Measurements from ENCODE around the gene AGBL5.

Gene AGBL5

DNA sequence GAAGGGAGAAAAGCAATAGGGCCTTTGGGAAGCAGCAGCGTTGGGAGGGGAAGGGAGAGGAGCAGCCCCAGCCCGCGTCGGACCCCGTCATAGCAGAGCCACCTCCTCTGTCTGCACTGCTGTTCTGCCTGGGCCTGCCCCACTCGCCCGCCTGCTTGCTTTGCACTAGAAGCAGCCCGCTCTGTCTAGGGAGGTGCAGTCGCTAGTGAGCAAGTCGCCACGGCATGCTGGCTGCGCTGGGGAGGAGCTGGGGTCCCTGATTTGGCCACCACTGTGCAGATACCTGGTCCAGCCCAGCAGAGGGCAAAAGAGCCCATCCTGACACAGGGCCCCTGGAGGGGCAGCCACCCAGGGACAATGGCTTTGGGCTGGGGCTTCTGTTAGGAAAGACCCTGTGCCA is 26.7 kb upstream of the AGBL5 start:
- Histone ChIP-seq H3K36me3 (ENCODE audit: control insufficient read depth, insufficient read depth, low read length) (peaks cover 56% of the 10 kb centered on the region), H3K27ac (ENCODE audit: low read depth, low read length, severe bottlenecking) (no peak overlapping the region), H3K4me1 (ENCODE audit: control insufficient read depth, insufficient read depth, low read length, poor library complexity, severe bottlenecking) (peaks cover 24% of the 10 kb centered on the region), H3K9me3 (ENCODE audit: control insufficient read depth, low read length) (no peaks in the 10 kb centered on the region), H3K4me3 (ENCODE audit: extremely low read depth, insufficient read depth, low read length, poor library complexity, severe bottlenecking) (no peak overlapping the region)
- WGBS, 2 experiments (ENCODE audit: insufficient coverage in 2 of 2): 96 to 100% methylated on average over 6 to 12 of the region's 12 CpGs

DNA sequence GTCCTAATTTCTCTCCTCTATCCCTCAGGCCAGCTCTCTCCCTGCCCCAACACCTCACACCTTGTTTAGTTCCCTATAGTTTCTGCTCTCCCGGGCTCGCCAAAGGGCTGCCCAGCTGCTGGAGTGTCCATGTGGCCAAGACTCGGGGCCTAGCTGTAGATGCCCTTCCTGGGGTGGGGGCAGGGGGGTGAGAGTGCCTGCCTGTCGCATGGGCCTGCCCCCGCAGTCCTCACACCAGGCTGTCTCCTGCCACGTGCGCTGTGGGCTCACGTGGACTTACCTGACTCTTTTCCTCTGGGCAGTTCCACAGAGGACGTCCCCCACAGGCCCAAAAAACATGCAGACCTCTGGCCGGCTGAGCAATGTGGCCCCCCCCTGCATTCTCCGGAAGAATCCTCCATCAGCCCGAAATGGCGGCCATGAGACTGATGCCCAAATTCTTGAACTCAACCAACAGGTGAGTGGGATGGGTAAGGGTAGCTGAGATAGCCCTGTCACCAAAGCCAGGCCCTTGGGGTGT is 26.1 kb upstream of the AGBL5 start:
- Histone ChIP-seq H3K36me3 (ENCODE audit: control insufficient read depth, insufficient read depth, low read length) (peaks cover 56% of the 10 kb centered on the region), H3K4me3 (ENCODE audit: extremely low read depth, insufficient read depth, low read length, poor library complexity, severe bottlenecking) (no peak overlapping the region), H3K4me1 (ENCODE audit: control insufficient read depth, insufficient read depth, low read length, poor library complexity, severe bottlenecking) (peaks cover 18% of the 10 kb centered on the region), H3K9me3 (ENCODE audit: control insufficient read depth, low read length) (no peaks in the 10 kb centered on the region), H3K27ac (ENCODE audit: low read depth, low read length, severe bottlenecking) (no peak overlapping the region)
- 96 to 98% methylated on average over 8 to 9 of the region's 13 CpGs for WGBS, 2 experiments (ENCODE audit: insufficient coverage in 2 of 2)

DNA sequence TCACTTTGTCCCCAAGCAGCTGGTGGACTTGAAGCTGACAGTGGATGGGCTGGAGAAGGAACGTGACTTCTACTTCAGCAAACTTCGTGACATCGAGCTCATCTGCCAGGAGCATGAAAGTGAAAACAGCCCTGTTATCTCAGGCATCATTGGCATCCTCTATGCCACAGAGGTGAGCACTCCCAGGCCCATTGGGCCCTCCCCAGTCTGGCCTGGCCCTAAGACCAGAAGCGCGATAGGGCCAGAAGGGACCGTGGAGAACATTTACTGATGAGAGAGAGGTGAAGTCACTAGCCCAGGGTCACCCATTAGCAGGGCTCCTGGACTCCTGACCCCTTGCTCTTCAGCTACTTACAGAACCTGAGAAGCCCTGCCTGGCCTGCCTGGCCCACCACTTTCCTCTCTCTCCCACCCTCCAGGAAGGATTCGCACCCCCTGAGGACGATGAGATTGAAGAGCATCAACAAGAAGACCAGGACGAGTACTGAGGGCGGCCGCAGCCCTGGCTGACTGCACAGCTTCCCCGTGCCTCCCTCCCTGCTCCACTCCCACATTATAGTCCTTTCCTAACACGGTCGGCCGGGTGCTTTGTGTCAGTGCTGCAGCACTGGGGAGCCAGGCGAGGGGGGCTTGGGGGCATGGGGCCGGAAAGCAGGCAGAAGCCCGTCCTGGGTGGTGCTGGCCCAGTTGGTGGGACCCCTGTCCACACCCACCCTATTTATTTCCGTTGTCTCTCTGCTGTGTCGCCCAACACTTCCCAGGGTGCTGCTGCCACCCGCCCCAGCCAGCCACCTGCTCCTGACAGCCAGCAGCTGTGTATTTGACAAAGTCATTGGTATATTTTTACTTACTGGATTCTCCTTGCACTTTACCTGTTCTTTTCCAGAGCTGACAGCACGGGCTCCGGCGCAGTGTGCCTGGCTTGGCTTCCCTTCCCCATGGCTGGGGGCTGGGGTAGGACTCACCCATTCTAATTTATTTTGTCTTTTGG is 25.3 kb upstream of the AGBL5 start:
- H3K9me3 ChIP-seq (ENCODE audit: control insufficient read depth, low read length): no peaks in the 10 kb centered on the region
- H3K4me1 ChIP-seq (ENCODE audit: control insufficient read depth, insufficient read depth, low read length, poor library complexity, severe bottlenecking): peaks cover 11% of the 10 kb centered on the region
- no peak overlapping the region for H3K27ac ChIP-seq (ENCODE audit: low read depth, low read length, severe bottlenecking)
- 94 to 95% methylated on average over 10 to 19 of the region's 24 CpGs for WGBS, 2 experiments (ENCODE audit: insufficient coverage in 2 of 2)
- H3K4me3 ChIP-seq (ENCODE audit: extremely low read depth, insufficient read depth, low read length, poor library complexity, severe bottlenecking): no peak overlapping the region
- peaks cover 56% of the 10 kb centered on the region for H3K36me3 ChIP-seq (ENCODE audit: control insufficient read depth, insufficient read depth, low read length)

DNA sequence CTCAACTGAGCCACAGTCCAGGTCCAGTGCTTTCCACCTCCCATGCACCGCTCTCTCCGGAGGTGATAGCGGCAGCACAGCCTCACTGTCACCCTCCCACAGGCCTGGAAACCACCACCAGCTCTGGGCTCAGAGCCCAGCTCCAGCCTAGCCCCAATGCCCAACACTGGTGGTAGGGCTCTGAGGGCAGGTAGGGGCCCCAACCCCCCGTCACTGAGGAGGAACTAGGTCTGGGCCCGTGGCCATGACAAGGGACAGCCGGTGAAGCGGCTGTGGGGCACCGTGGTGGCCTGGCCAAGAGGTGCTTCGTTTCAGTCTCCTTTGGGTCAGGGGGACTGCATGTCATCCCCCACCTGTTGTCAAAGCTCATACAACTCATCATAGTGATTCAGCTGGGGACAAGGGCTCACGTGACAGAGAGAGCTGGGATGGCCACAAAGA is 24.2 kb upstream of the AGBL5 start:
- no peak overlapping the region for H3K4me3 ChIP-seq (ENCODE audit: extremely low read depth, insufficient read depth, low read length, poor library complexity, severe bottlenecking)
- no peaks in the 10 kb centered on the region for H3K9me3 ChIP-seq (ENCODE audit: control insufficient read depth, low read length)
- WGBS, 2 experiments (ENCODE audit: insufficient coverage in 2 of 2): 89 to 94% methylated on average over 6 to 10 of the region's 10 CpGs
- no peaks in the 10 kb centered on the region for H3K4me1 ChIP-seq (ENCODE audit: control insufficient read depth, insufficient read depth, low read length, poor library complexity, severe bottlenecking)
- no peak overlapping the region for H3K27ac ChIP-seq (ENCODE audit: low read depth, low read length, severe bottlenecking)
- H3K36me3 ChIP-seq (ENCODE audit: control insufficient read depth, insufficient read depth, low read length): peaks cover 56% of the 10 kb centered on the region

DNA sequence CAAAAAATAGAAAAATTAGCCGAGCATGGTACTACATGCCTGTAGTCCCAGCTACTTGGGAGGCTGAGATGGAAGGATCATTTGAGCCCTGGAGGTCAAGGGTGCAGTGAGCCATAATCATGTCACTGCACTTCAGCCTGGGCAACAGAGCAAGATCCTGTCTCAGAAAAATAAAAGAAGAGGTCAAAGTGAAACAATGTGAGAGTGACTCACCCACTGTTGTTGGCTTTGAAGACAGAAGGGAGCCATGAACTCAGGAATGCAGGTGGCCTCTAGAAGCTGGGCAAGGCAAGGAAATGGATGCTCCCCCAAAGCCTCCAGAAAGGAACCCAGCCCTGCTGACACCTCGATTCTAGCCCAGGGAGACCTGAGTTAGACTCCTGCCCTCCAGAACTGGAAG is 22.4 kb upstream of the AGBL5 start:
- WGBS, 2 experiments (ENCODE audit: insufficient coverage in 2 of 2): 86 to 93% methylated on average over 2 of the region's 2 CpGs
- Histone ChIP-seq H3K9me3 (ENCODE audit: control insufficient read depth, low read length) (no peaks in the 10 kb centered on the region), H3K36me3 (ENCODE audit: control insufficient read depth, insufficient read depth, low read length) (peaks cover 45% of the 10 kb centered on the region), H3K27ac (ENCODE audit: low read depth, low read length, severe bottlenecking) (no peak overlapping the region), H3K4me1 (ENCODE audit: control insufficient read depth, insufficient read depth, low read length, poor library complexity, severe bottlenecking) (no peaks in the 10 kb centered on the region), H3K4me3 (ENCODE audit: extremely low read depth, insufficient read depth, low read length, poor library complexity, severe bottlenecking) (no peak overlapping the region)

DNA sequence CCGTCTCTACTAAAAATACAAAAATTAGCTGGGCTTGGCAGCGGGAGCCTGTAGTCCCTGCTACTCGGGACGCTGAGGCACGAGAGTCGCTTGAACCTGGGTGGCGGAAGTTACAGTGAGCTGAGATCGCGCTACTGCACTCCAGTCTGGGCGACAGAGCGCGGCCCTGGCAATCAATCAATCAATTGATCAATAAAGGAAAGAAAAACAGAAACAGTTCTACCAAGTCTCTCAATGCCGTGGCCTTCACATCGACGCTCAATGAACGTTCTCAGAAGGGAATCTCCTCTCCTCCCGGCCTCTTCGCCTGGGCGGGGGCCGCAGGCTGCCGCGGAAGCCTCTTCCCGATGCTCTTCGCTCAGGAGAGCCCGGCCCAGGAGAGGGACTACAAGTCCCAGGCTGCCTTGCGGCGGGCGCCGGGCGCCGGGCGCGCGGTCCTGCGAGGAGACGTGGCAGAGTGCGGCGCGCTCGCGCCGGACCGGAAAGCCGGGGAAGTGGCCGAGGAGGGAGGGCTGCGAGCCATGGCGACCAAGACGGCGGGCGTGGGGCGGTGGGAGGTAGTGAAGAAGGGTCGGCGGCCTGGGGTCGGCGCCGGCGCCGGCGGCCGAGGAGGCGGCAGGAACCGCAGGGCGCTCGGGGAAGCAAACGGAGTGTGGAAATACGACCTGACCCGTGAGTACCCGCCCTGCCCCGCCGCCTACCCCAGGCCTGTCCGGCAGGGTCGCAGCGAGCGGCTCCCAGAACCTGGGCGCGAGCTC is 18.8 kb upstream of the AGBL5 start, which contains the start of gene TMEM214:
Gene TMEM214 (plus strand): TSS at position 471 of the 758 bp plus-strand sequence. CDS start 51 bp downstream, at position 522.
- Histone ChIP-seq H3K27ac (ENCODE audit: low read depth, low read length, severe bottlenecking) (peak within 1 kb of the TSS; percentile 81), H3K4me1 (ENCODE audit: control insufficient read depth, insufficient read depth, low read length, poor library complexity, severe bottlenecking) (no peaks in the 10 kb centered on the region), H3K9me3 (ENCODE audit: control insufficient read depth, low read length) (no peaks in the 10 kb centered on the region), H3K36me3 (ENCODE audit: control insufficient read depth, insufficient read depth, low read length) (peaks cover 45% of the 10 kb centered on the region), H3K4me3 (ENCODE audit: extremely low read depth, insufficient read depth, low read length, poor library complexity, severe bottlenecking) (peak within 1 kb of the TSS; percentile 76)
- WGBS, 2 experiments (ENCODE audit: insufficient coverage in 2 of 2): 1 to 2% methylated on average over 63 to 70 of the region's 76 CpGs

DNA sequence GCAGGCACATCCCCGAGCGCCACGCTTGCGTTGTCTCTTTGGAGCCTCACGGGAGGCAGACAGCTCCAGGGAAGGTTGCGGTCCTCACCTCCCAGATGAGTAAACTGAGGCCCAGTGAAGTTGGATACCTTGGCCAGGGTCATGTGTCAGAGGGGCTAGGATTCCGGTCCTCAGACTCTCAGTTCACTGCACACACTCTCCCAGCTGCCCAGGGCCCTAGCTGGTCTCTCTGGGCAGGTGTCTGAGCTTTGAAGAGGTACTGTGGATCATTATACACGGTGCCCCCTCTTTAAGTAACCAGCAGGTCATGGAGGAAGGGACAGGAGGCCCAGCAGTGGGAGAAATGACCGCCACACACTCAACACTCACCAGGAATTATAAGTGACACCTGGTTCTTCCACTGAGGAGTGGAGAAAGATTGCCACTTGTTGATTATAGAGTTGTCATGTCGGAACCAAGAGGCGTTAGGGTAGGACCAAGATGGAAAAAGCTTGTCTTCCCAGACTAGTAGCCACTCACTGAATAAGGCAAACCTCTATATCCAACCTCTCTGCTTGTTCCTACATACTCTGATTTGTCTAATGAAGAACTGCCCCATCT is 18.1 kb upstream of the AGBL5 start:
- H3K9me3 ChIP-seq (ENCODE audit: control insufficient read depth, low read length): no peaks in the 10 kb centered on the region
- H3K4me1 ChIP-seq (ENCODE audit: control insufficient read depth, insufficient read depth, low read length, poor library complexity, severe bottlenecking): no peaks in the 10 kb centered on the region
- peak overlapping the region; percentile 81 for H3K27ac ChIP-seq (ENCODE audit: low read depth, low read length, severe bottlenecking)
- peaks cover 45% of the 10 kb centered on the region for H3K36me3 ChIP-seq (ENCODE audit: control insufficient read depth, insufficient read depth, low read length)
- WGBS, 2 experiments (ENCODE audit: insufficient coverage in 2 of 2): 0 to 13% methylated on average over 6 to 7 of the region's 11 CpGs
- H3K4me3 ChIP-seq (ENCODE audit: extremely low read depth, insufficient read depth, low read length, poor library complexity, severe bottlenecking): peak overlapping the region; percentile 76

DNA sequence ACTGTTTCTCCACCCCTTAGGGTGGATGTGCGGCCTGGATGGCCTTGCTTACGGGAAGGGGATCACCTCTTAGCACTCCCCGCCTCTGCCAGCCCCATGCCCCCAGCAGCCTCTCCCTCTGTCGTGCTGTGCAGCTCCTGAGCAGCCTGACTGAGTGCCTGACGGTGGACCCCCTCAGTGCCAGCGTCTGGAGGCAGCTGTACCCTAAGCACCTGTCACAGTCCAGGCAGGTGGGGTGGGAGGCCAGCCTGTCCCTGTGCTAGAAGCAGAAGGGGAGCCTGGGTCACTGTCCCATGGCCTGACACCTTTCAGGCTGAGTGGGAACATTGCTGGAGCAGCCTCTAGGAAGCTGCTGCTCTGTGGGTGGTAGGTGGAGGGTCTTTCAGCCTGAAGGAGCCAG is 13.5 kb upstream of the AGBL5 start:
- Histone ChIP-seq H3K9me3 (ENCODE audit: control insufficient read depth, low read length) (no peaks in the 10 kb centered on the region), H3K36me3 (ENCODE audit: control insufficient read depth, insufficient read depth, low read length) (peaks cover 88% of the 10 kb centered on the region), H3K4me1 (ENCODE audit: control insufficient read depth, insufficient read depth, low read length, poor library complexity, severe bottlenecking) (no peaks in the 10 kb centered on the region), H3K27ac (ENCODE audit: low read depth, low read length, severe bottlenecking) (no peak overlapping the region), H3K4me3 (ENCODE audit: extremely low read depth, insufficient read depth, low read length, poor library complexity, severe bottlenecking) (no peak overlapping the region)
- WGBS, 2 experiments (ENCODE audit: insufficient coverage in 2 of 2): 88 to 100% methylated on average over 3 to 6 of the region's 6 CpGs

DNA sequence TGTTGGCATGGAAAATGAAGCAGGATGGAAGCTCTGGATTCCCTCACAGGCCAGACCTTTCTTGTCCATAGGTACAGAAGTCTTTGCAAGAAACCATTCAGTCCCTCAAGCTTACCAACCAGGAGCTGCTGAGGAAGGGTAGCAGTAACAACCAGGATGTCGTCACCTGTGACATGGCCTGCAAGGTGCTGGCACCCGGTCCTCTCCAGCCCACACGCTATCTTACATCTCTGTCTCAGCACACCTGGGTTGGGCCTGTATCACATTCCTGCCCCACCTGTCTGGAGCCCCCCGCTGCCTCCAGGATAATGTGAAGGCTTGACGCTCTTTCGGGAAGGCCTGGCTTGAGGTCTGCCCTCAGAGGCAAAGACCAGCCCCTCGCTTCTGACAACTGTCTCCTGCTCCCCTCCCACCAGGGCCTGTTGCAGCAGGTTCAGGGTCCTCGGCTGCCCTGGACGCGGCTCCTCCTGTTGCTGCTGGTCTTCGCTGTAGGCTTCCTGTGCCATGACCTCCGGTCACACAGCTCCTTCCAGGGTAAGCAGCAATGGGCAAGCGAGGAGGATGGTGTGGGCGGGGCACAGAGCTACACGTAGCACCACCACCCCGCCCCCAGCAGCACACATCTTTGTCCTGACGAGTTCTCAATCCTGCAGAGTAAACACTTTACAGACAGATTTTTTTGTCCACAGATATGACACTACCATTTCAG is 12.7 kb upstream of the AGBL5 start:
- no peaks in the 10 kb centered on the region for H3K9me3 ChIP-seq (ENCODE audit: control insufficient read depth, low read length)
- H3K27ac ChIP-seq (ENCODE audit: low read depth, low read length, severe bottlenecking): no peak overlapping the region
- H3K4me3 ChIP-seq (ENCODE audit: extremely low read depth, insufficient read depth, low read length, poor library complexity, severe bottlenecking): no peak overlapping the region
- peaks cover 95% of the 10 kb centered on the region for H3K36me3 ChIP-seq (ENCODE audit: control insufficient read depth, insufficient read depth, low read length)
- 92 to 97% methylated on average over 7 to 13 of the region's 17 CpGs for WGBS, 2 experiments (ENCODE audit: insufficient coverage in 2 of 2)
- H3K4me1 ChIP-seq (ENCODE audit: control insufficient read depth, insufficient read depth, low read length, poor library complexity, severe bottlenecking): no peaks in the 10 kb centered on the region

DNA sequence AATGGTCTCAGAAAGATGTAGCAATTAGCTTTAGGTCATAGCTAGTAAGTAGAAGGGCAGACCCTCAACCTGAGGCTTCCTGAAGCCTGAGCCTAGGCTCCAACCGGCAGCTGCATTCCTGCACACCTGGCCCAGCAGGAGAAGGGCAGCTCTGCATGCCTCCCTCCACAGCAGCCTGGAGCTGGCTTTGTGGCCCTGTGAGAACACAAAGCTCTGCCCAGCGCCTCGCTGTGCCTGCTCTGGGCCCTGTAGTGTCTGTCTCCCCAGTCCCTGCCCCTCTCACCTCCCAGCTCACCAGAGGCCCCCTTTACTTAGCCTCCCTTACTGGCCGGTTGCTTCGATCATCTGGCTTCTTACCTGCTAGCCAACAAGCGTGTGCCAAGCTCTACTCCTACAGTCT is 12.0 kb upstream of the AGBL5 start:
- Histone ChIP-seq H3K4me1 (ENCODE audit: control insufficient read depth, insufficient read depth, low read length, poor library complexity, severe bottlenecking) (no peaks in the 10 kb centered on the region), H3K27ac (ENCODE audit: low read depth, low read length, severe bottlenecking) (no peak overlapping the region), H3K36me3 (ENCODE audit: control insufficient read depth, insufficient read depth, low read length) (peaks cover 93% of the 10 kb centered on the region), H3K9me3 (ENCODE audit: control insufficient read depth, low read length) (no peaks in the 10 kb centered on the region), H3K4me3 (ENCODE audit: extremely low read depth, insufficient read depth, low read length, poor library complexity, severe bottlenecking) (no peak overlapping the region)
- 95 to 100% methylated on average over 3 of the region's 6 CpGs for WGBS, 2 experiments (ENCODE audit: insufficient coverage in 2 of 2)

All from mesodermal cell (in vitro differentiated cells).